ENCODE measurements around the gene ANKRD34B.

GRCh38 chr5:80579050-80579449 is 9.0 kb upstream of the ANKRD34B start:
- TF ChIP-seq POLR2A (IDR thresholded peaks at IDR 0.05; ENCODE audit: low read depth, low read length) = no peak
- TF ChIP-seq CBFB (IDR thresholded peaks at IDR 0.05; ENCODE audit: low read depth) = no peak

Measured in GM12878 (cell line).